ENCODE data around the gene RAB40C.

- TF ChIP-seq, protein P1, sequence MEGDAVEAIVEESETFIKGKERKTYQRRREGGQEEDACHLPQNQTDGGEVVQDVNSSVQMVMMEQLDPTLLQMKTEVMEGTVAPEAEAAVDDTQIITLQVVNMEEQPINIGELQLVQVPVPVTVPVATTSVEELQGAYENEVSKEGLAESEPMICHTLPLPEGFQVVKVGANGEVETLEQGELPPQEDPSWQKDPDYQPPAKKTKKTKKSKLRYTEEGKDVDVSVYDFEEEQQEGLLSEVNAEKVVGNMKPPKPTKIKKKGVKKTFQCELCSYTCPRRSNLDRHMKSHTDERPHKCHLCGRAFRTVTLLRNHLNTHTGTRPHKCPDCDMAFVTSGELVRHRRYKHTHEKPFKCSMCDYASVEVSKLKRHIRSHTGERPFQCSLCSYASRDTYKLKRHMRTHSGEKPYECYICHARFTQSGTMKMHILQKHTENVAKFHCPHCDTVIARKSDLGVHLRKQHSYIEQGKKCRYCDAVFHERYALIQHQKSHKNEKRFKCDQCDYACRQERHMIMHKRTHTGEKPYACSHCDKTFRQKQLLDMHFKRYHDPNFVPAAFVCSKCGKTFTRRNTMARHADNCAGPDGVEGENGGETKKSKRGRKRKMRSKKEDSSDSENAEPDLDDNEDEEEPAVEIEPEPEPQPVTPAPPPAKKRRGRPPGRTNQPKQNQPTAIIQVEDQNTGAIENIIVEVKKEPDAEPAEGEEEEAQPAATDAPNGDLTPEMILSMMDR (IDR thresholded peaks at IDR 0.05), result no peak
- TF ChIP-seq POLR2A (IDR thresholded peaks at IDR 0.05) (no peak), POLR2AphosphoS5 (IDR thresholded peaks at IDR 0.05) (no peak), EP300 (IDR thresholded peaks at IDR 0.05) (no peak)
Measured at GRCh38 chr16:627454-628239, 37.8 kb downstream of the RAB40C start.
